OCI-LY1 (cell line): Measurements from ENCODE around the gene GDF9.

Experiments
- CTCF ChIP-seq: fragments of 200-600 bp; sonication (generic), shearing (Covaris generic); IDR thresholded peaks from 2 replicates; pipeline ENCODE4 v1.5.1; 2017; ENCODE audit warnings: mild to moderate bottlenecking, antibody characterized with exemption, low read length, moderate library complexity, mixed read lengths
- EZH2 ChIP-seq: fragments of 200-600 bp; sonication (generic), shearing (Covaris generic); IDR thresholded peaks from 2 replicates; pipeline ENCODE4 v1.8.0; 2017; ENCODE audit warnings: borderline replicate concordance, mixed run types, mild to moderate bottlenecking, antibody characterized with exemption, low read length, moderate library complexity, mixed read lengths

- peak; percentile 76 for TF ChIP-seq CTCF
- TF ChIP-seq EZH2 = no peak
Observed at GRCh38 chr5:132829742-132830435, 36.4 kb downstream of the GDF9 start.
